Testis (tissue), 2 donors: Measurements from ENCODE around the gene SARS1.

Source experiments
- POLR2A ChIP-seq: fragments of 450-650 bp; IDR thresholded peaks from one replicate; pipeline ENCODE4 v1.6.1; 2017; ENCODE audit warnings: antibody characterized with exemption, mild to moderate bottlenecking, moderate library complexity
- TF ChIP-seq, protein P1 (sequence below), 3 experiments: fragments of 450-650 bp in 2 of 3; fragments of 200-600 bp in 1 of 3; sonication (generic) in 1 of 3; IDR thresholded peaks; one replicate each; pipeline ENCODE4 v1.5.1; 2016 to 2019; ENCODE audit warnings: antibody characterized with exemption in 3 of 3, mild to moderate bottlenecking in 2 of 3, moderate library complexity in 1 of 3

DNA sequence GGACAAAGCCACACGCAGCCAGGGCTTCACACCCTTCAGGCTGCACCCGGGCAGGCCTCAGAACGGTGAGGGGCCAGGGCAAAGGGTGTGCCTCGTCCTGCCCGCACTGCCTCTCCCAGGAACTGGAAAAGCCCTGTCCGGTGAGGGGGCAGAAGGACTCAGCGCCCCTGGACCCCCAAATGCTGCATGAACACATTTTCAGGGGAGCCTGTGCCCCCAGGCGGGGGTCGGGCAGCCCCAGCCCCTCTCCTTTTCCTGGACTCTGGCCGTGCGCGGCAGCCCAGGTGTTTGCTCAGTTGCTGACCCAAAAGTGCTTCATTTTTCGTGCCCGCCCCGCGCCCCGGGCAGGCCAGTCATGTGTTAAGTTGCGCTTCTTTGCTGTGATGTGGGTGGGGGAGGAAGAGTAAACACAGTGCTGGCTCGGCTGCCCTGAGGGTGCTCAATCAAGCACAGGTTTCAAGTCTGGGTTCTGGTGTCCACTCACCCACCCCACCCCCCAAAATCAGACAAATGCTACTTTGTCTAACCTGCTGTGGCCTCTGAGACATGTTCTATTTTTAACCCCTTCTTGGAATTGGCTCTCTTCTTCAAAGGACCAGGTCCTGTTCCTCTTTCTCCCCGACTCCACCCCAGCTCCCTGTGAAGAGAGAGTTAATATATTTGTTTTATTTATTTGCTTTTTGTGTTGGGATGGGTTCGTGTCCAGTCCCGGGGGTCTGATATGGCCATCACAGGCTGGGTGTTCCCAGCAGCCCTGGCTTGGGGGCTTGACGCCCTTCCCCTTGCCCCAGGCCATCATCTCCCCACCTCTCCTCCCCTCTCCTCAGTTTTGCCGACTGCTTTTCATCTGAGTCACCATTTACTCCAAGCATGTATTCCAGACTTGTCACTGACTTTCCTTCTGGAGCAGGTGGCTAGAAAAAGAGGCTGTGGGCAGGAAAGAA, 61.1 kb downstream of the SARS1 start:
- TF ChIP-seq, protein P1, sequence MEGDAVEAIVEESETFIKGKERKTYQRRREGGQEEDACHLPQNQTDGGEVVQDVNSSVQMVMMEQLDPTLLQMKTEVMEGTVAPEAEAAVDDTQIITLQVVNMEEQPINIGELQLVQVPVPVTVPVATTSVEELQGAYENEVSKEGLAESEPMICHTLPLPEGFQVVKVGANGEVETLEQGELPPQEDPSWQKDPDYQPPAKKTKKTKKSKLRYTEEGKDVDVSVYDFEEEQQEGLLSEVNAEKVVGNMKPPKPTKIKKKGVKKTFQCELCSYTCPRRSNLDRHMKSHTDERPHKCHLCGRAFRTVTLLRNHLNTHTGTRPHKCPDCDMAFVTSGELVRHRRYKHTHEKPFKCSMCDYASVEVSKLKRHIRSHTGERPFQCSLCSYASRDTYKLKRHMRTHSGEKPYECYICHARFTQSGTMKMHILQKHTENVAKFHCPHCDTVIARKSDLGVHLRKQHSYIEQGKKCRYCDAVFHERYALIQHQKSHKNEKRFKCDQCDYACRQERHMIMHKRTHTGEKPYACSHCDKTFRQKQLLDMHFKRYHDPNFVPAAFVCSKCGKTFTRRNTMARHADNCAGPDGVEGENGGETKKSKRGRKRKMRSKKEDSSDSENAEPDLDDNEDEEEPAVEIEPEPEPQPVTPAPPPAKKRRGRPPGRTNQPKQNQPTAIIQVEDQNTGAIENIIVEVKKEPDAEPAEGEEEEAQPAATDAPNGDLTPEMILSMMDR (IDR thresholded peaks at IDR 0.05) = no peak
- TF ChIP-seq POLR2A = no peak
